HUES64 (cell line): Measurements from ENCODE around the gene PET117. TPM values are rescaled to one million over a fixed set of nuclear protein-coding genes. Genes with fewer than 3 reads are reported as not detected.
"Not testable (repeated sequence)": the region's sequence is repeated elsewhere in the genome, so short reads cannot be mapped to it uniquely, and the experiment has no call there.

Source experiments
- H3K27ac ChIP-seq: 2 replicates; pipeline ENCODE4 v1.7.0; 2013; ENCODE audit warnings: low read depth, low read length, inconsistent platforms
- H3K27me3 ChIP-seq: 2 replicates; pipeline ENCODE4 v1.6.1; 2013; ENCODE audit warnings: mild to moderate bottlenecking, low read length; ENCODE audit not compliant: insufficient read depth
- H3K36me3 ChIP-seq: 2 replicates; pipeline ENCODE4 v1.6.1; 2013; ENCODE audit warnings: mild to moderate bottlenecking, low read length; ENCODE audit not compliant: insufficient read depth
- H3K4me1 ChIP-seq: 2 replicates; pipeline ENCODE4 v1.6.1; 2013; ENCODE audit warnings: mild to moderate bottlenecking, low read length, moderate library complexity; ENCODE audit not compliant: insufficient read depth
- H3K4me3 ChIP-seq: 2 replicates; pipeline ENCODE4 v1.5.1; 2013; ENCODE audit warnings: mild to moderate bottlenecking, low read length, moderate library complexity
- H3K9ac ChIP-seq: 2 replicates; pipeline ENCODE4 v1.6.1; 2013; ENCODE audit warnings: mild to moderate bottlenecking, low read depth, low read length
- H3K9me3 ChIP-seq: 2 replicates; pipeline ENCODE4 v1.6.1; 2013; ENCODE audit warnings: low read depth, low read length; ENCODE audit not compliant: insufficient read depth
- WGBS: fragments of 150-250, 120-280 bp; methylation state at CpG from one replicate; pipeline ENCODE4 v1.1.7; 2013; ENCODE audit warnings: missing lambda C conversion rate; 5-methylcytosine and 5-hydroxymethylcytosine counted together
- polyA plus RNA-seq, 2 experiments: library from polyadenylated mRNA; stranded (reverse); fragments of 50-300 nt; gene quantifications; one replicate each; pipeline ENCODE4 v1.2.3, GENCODE V29; 2013

The PET117 gene, protein sequence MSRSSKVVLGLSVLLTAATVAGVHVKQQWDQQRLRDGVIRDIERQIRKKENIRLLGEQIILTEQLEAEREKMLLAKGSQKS
- polyA plus RNA-seq (2013, experiment 1 of 2), result 17.0 TPM
- polyA plus RNA-seq (2013, experiment 2 of 2), result 19.1 TPM

DNA sequence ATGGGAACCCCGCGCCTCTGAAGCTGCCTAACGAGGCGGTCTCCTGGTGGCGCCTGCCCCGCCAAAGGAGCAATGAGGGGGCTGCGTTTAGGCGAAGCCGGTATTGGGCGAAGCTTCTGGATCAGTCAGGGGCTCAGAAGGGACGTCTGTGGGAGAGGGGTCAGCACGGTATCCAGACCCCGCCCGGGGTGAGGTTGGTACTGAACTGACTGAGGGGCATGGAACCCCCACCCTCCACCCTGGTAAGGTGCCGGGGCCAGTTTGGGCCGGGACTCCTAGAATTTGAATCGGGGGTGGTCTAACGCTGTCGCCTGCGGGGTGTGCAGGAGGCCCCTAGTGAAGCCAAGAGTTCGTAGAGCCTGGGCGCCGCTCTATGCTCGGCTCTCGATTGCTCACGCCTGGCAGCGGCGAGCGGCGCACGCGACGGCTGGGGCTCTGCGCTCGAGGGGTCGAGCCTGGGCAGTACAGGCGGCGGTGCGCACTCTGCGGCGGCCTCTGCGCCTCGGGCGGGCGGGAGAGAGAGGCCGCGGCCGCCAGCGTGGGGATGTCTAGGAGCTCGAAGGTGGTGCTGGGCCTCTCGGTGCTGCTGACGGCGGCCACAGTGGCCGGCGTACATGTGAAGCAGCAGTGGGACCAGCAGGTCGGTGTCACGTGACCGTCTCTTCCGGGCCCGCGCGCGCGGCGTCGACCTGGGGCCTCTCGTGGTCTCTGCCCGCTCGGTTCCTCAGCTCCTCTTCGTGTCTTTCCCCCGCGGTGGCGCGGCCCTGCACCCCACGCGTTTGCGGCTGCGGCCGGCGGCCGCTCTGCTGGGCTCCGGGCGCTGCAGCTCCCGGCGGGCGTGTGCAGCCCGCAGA lies at the start of gene PET117, which contains the start of gene KAT14:
PET117 (plus strand) TSS at position 452 of the 854 bp plus-strand sequence; CDS start at position 545, 93 bp downstream.
KAT14 (plus strand) TSS at position 452 of the 854 bp plus-strand sequence. CDS start 4,798 bp downstream, outside the sequence.
- Histone ChIP-seq H3K27me3 (peaks cover 6% of the 10 kb centered on the region), H3K36me3 (peaks cover 9% of the 10 kb centered on the region), H3K27ac (peak within 1 kb of the TSS; percentile 90), H3K9ac (peak within 1 kb of the TSS; percentile 96), H3K4me1 (peaks cover 14% of the 10 kb centered on the region; the same call in 1 of the 2 replicates), H3K4me3 (peak within 1 kb of the TSS; percentile 99), H3K9me3 (no peaks in the 10 kb centered on the region)
- under 1% methylated on average over 87 of the region's 87 CpGs for WGBS

GRCh38 chr20:18088298-18088697 lies 49.4 kb upstream of the PET117 start:
- H3K9ac ChIP-seq, H3K27me3 ChIP-seq, H3K9me3 ChIP-seq, H3K36me3 ChIP-seq, H3K27ac ChIP-seq, H3K4me1 ChIP-seq, H3K4me3 ChIP-seq: not testable (repeated sequence)
- WGBS, result 92% methylated on average over 3 of the region's 3 CpGs

DNA sequence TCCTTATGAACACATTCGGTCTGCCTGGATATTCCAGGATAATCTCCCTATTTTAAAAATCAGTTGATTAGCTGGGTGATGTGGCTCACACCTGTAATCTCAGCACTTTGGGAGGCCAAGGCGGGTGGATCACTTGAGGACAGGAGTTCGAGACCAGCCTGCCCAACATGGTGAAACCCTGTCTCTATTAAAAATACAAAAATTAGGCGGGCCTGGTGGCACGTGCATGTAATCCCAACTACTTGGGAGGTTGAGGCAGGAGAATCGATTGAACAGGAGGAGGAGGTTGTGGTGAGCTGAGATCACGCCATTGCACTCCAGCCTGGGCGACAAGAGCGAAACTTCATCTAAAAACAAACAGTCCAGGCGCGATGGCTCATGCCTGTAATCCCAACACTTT lies 48.8 kb upstream of the PET117 start:
- H3K27me3 ChIP-seq, H3K27ac ChIP-seq, H3K4me3 ChIP-seq, H3K9ac ChIP-seq, H3K9me3 ChIP-seq, H3K4me1 ChIP-seq, H3K36me3 ChIP-seq: not testable (repeated sequence)
- WGBS, result 93% methylated on average over 11 of the region's 11 CpGs

DNA sequence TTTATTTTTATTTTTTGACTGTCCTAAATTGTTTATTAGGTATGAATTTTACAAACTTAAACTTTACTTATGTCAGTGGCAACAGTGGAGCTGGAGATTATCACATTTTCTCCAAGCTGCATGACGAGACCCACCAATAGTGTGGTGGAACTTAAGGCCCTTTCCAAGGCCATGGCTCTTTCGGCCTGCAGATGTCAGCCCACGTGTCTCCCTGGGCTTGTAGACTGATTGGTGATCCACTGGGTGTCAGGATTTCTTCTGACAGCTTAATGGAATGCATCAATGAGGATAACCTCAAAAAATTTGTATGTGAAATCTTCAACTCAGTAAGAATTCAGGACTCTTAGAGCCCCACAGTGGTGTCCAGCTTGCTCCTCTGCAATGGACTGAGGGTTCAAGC lies 47.6 kb upstream of the PET117 start:
- no peak overlapping the region for H3K27ac ChIP-seq
- H3K9me3 ChIP-seq, result no peaks in the 10 kb centered on the region
- no peak overlapping the region for H3K4me3 ChIP-seq
- WGBS, result 62% methylated on average over 3 of the region's 3 CpGs
- H3K4me1 ChIP-seq, result no peaks in the 10 kb centered on the region; the same call in 1 of the 2 replicates
- no peak overlapping the region for H3K9ac ChIP-seq
- no peaks in the 10 kb centered on the region for H3K36me3 ChIP-seq
- H3K27me3 ChIP-seq, result no peaks in the 10 kb centered on the region

GRCh38 chr20:18090477-18090876 lies 47.2 kb upstream of the PET117 start:
- H3K27me3 ChIP-seq, result no peaks in the 10 kb centered on the region
- 93% methylated on average over 10 of the region's 10 CpGs for WGBS

DNA sequence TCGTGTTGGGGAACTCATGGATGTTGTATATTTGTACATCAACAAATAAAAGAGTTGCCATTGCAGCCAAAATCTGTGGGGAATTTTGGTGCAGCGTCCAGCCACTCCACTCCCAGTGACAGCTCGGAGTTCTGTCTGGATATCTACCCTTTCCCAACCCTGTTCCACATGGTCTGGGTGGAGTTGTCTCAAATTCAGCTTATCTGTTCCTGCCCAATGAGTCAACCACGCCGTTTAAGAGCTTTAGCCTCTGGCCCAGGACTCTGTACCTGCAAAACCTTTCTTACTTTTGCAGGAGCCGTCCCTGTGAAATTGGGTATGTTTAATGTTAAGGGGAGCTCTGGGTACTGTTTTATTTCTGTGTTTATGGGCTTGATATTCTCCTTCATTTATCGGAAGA lies 46.0 kb upstream of the PET117 start:
- H3K4me1 ChIP-seq, result no peaks in the 10 kb centered on the region; the same call in 1 of the 2 replicates
- no peak overlapping the region for H3K27ac ChIP-seq
- no peak overlapping the region for H3K4me3 ChIP-seq
- no peaks in the 10 kb centered on the region for H3K36me3 ChIP-seq
- H3K27me3 ChIP-seq, result no peaks in the 10 kb centered on the region
- WGBS, result 93% methylated on average over 7 of the region's 7 CpGs
- no peak overlapping the region for H3K9ac ChIP-seq
- H3K9me3 ChIP-seq, result no peaks in the 10 kb centered on the region

More at GRCh38 chr20:18090477-18090876, 47.2 kb upstream of the PET117 start:
- no peaks in the 10 kb centered on the region for H3K36me3 ChIP-seq
- H3K4me1 ChIP-seq, result no peaks in the 10 kb centered on the region; the same call in 1 of the 2 replicates
- no peak overlapping the region for H3K9ac ChIP-seq
- no peaks in the 10 kb centered on the region for H3K9me3 ChIP-seq
- no peak overlapping the region for H3K27ac ChIP-seq
- no peak overlapping the region for H3K4me3 ChIP-seq

GRCh38 chr20:18092890-18093289 lies 44.8 kb upstream of the PET117 start:
- Histone ChIP-seq H3K9ac (no peak overlapping the region), H3K4me1 (no peaks in the 10 kb centered on the region), H3K36me3 (no peaks in the 10 kb centered on the region), H3K9me3 (no peaks in the 10 kb centered on the region), H3K4me3 (no peak overlapping the region), H3K27ac (no peak overlapping the region), H3K27me3 (no peaks in the 10 kb centered on the region)
- 92% methylated on average over 8 of the region's 8 CpGs for WGBS

DNA sequence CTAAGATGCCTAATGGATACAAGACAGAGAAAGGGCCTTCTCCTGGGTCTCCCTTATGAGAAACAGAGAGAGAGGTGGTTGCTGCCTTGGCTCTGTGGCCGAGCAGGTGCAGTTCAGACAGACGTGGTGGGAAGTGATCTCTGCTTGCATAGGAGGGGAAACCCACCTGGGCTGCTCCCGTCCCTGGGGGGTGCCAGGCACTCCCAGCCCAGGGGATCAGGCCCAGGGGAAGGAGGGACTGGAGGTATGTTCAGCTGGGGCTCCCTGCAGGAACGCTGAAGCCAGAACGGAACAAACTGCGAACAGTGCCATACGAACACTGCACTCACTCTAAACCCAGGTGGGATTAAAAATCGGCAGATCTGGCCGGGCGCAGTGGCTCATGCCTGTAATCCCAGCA lies 44.3 kb upstream of the PET117 start:
- H3K4me3 ChIP-seq, result no peak overlapping the region
- 91% methylated on average over 10 of the region's 10 CpGs for WGBS
- no peak overlapping the region for H3K27ac ChIP-seq
- no peaks in the 10 kb centered on the region for H3K36me3 ChIP-seq
- no peak overlapping the region for H3K9ac ChIP-seq
- no peaks in the 10 kb centered on the region for H3K4me1 ChIP-seq
- H3K27me3 ChIP-seq, result no peaks in the 10 kb centered on the region
- no peaks in the 10 kb centered on the region for H3K9me3 ChIP-seq

GRCh38 chr20:18094191-18094590 lies 43.5 kb upstream of the PET117 start:
- H3K27ac ChIP-seq, result no peak overlapping the region
- no peaks in the 10 kb centered on the region for H3K36me3 ChIP-seq
- H3K9me3 ChIP-seq, result no peaks in the 10 kb centered on the region
- no peak overlapping the region for H3K4me3 ChIP-seq
- 73% methylated on average over 4 of the region's 5 CpGs for WGBS
- no peaks in the 10 kb centered on the region for H3K4me1 ChIP-seq
- H3K27me3 ChIP-seq, result no peaks in the 10 kb centered on the region
- H3K9ac ChIP-seq, result no peak overlapping the region

DNA sequence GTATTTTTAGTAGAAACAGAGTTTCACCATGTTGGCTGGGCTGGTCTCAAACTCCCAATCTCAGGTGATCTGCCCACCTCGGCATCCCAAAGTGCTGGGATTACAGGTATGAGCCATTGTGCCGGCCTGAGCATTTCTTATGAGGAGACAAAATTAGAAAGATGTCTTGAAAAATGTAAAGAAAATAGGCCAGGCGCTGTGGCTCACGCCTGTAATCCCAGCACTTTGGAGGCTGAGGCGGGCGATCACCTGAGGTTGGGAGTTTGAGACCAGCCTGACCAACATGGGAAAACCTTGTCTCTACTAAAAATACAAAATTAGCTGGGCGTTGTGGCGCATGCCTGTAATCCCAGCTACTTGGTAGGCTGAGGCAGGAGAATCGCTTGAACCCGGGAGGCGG lies 37.1 kb upstream of the PET117 start:
- not testable (repeated sequence) for H3K27me3 ChIP-seq, H3K4me1 ChIP-seq, H3K9ac ChIP-seq, H3K4me3 ChIP-seq, H3K36me3 ChIP-seq, H3K9me3 ChIP-seq, H3K27ac ChIP-seq
- 95% methylated on average over 11 of the region's 11 CpGs for WGBS

- Histone ChIP-seq H3K4me1 (peaks cover 5% of the 10 kb centered on the region; the same call in 1 of the 2 replicates), H3K27me3 (no peaks in the 10 kb centered on the region), H3K9ac (no peak overlapping the region), H3K27ac (no peak overlapping the region), H3K36me3 (no peaks in the 10 kb centered on the region), H3K9me3 (no peaks in the 10 kb centered on the region), H3K4me3 (no peak overlapping the region; the same call in 1 of the 2 replicates)
- WGBS, result 35% methylated on average over 7 of the region's 7 CpGs
These were observed 36.4 kb upstream of the PET117 start for GRCh38 chr20:18101125-18101810.
